ENCODE data around the gene ARRDC2. TPM values are rescaled to one million over a fixed set of nuclear protein-coding genes. Genes with fewer than 3 reads are reported as not detected.
"Not testable (repeated sequence)": the region's sequence is repeated elsewhere in the genome, so short reads cannot be mapped to it uniquely, and the experiment has no call there.

Gene ARRDC2
- total RNA-seq, 1 experiment from 2014 or later: 21.4 TPM

DNA sequence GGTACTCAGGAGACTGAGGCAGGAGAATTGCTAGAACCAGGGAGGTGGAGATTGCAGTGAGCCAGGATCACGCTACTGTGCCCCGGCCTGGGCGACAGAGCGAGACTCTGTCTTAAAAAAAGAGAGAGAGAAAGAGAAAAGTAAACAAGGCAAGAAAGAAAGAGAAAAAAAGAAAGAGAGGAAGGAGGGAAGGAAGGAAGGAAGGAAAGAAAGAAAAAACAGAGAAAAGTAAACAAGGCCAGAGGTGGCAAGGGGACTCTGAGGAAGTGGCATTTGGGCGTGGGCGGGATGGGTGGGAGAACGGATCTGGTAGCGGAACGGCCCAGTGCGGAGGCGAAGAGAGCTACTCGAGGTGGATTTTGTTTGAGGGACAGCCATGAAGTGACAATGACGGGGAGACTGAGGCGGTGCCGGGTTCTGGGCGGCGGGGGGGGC is 7.5 kb upstream of the ARRDC2 start:
- H3K36me3 ChIP-seq: peaks cover 18% of the 10 kb centered on the region
- no peaks in the 10 kb centered on the region for H3K9me3 ChIP-seq (replicated peaks)
- peak overlapping the region; percentile 89 for H3K4me3 ChIP-seq
- peak overlapping the region; percentile 80 for H3K27ac ChIP-seq
- H3K27me3 ChIP-seq (replicated peaks): no peaks in the 10 kb centered on the region
- no peak for DNase-seq (ENCODE audit: low read depth in 1 of 2, low spot score in 2 of 2)
- H3K4me1 ChIP-seq (replicated peaks): peaks cover 35% of the 10 kb centered on the region

DNA sequence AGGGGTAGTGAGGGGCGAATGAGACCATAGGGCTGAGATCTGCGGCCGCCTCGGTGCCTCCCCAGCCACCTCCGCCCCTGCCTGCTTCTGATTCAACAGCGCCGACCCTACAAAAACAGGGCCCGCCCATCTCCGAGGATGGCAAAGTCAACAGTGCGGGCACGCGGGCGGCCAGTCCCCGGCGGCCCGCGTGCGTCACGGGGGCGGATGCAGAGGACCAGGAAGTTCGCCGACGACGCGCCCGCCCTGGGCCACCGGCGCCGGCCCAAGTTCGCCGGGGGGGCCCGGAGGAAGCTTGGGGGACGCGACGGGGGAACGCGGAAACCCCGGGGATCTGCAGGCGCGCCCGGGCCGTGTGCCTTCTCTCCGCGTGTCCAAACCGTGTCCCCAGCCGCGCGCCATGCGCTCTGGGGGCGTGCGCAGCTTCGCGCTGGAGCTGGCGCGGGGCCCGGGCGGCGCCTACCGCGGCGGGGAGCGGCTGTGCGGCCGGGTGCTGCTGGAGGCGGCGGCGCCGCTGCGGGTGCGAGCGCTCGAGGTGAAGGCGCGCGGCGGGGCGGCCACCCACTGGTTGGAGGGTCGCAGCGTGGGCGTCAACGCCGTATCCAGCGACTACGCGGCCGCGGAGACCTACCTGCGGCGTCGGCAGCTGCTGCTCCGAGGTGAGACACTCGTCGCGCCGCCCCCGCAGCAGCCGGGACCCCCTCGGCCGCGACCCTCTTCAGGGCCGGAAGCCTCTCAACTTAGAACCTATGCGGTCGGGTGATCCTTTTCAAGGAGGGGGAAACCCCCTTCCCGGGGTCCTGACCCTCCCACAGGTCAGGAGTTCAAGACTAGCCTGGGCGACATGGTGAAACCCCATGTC is 6.8 kb upstream of the ARRDC2 start:
- peaks cover 18% of the 10 kb centered on the region for H3K36me3 ChIP-seq
- peak overlapping the region; percentile 89 for H3K4me3 ChIP-seq
- H3K27ac ChIP-seq: peak overlapping the region; percentile 80
- H3K27me3 ChIP-seq (replicated peaks): no peaks in the 10 kb centered on the region
- H3K9me3 ChIP-seq (replicated peaks): no peaks in the 10 kb centered on the region
- H3K4me1 ChIP-seq (replicated peaks): peaks cover 35% of the 10 kb centered on the region
- DNase-seq (ENCODE audit: low read depth in 1 of 2, low spot score in 2 of 2): peak; percentile 92 to 93

GRCh38 chr19:18001777-18002345 is 6.1 kb upstream of the ARRDC2 start:
- H3K27me3 ChIP-seq (replicated peaks): no peaks in the 10 kb centered on the region
- H3K27ac ChIP-seq: no peak overlapping the region
- no peak for DNase-seq (ENCODE audit: low read depth in 1 of 2, low spot score in 2 of 2)
- no peaks in the 10 kb centered on the region for H3K9me3 ChIP-seq (replicated peaks)
- H3K4me1 ChIP-seq (replicated peaks): peaks cover 33% of the 10 kb centered on the region
- H3K4me3 ChIP-seq: peak overlapping the region; percentile 89
- H3K36me3 ChIP-seq: peaks cover 18% of the 10 kb centered on the region

GRCh38 chr19:18002347-18002850 is 5.6 kb upstream of the ARRDC2 start:
- no peaks in the 10 kb centered on the region for H3K27me3 ChIP-seq (replicated peaks)
- H3K9me3 ChIP-seq (replicated peaks): no peaks in the 10 kb centered on the region
- peaks cover 36% of the 10 kb centered on the region for H3K4me1 ChIP-seq (replicated peaks)
- no peak overlapping the region for H3K27ac ChIP-seq
- peak overlapping the region; percentile 89; the same call in 1 of the 2 replicates for H3K4me3 ChIP-seq
- no peak for DNase-seq (ENCODE audit: low read depth in 1 of 2, low spot score in 2 of 2)
- H3K36me3 ChIP-seq: peaks cover 18% of the 10 kb centered on the region

DNA sequence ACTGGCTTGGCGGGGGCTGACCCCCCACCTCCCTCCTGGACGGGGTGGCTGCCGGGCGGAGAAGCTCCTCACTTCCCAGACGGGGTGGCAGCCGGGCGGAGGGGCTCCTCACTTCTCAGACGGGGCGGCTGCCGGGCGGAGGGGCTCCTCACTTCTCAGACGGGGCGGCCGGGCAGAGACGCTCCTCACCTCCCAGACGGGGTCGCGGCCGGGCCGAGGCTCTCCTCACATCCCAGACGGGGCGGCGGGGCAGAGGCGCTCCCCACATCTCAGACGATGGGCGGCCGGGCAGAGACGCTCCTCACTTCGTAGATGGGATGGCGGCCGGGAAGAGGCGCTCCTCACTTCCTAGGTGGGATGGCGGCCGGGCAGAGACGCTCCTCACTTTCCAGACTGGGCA is 2.2 kb upstream of the ARRDC2 start:
- not testable (repeated sequence) for H3K27ac ChIP-seq; H3K27me3 ChIP-seq (replicated peaks); H3K4me3 ChIP-seq; H3K9me3 ChIP-seq (replicated peaks); DNase-seq (ENCODE audit: low read depth in 1 of 2, low spot score in 2 of 2)
- H3K36me3 ChIP-seq: peaks cover 42% of the 10 kb centered on the region
- H3K4me1 ChIP-seq (replicated peaks): peaks cover 48% of the 10 kb centered on the region

DNA sequence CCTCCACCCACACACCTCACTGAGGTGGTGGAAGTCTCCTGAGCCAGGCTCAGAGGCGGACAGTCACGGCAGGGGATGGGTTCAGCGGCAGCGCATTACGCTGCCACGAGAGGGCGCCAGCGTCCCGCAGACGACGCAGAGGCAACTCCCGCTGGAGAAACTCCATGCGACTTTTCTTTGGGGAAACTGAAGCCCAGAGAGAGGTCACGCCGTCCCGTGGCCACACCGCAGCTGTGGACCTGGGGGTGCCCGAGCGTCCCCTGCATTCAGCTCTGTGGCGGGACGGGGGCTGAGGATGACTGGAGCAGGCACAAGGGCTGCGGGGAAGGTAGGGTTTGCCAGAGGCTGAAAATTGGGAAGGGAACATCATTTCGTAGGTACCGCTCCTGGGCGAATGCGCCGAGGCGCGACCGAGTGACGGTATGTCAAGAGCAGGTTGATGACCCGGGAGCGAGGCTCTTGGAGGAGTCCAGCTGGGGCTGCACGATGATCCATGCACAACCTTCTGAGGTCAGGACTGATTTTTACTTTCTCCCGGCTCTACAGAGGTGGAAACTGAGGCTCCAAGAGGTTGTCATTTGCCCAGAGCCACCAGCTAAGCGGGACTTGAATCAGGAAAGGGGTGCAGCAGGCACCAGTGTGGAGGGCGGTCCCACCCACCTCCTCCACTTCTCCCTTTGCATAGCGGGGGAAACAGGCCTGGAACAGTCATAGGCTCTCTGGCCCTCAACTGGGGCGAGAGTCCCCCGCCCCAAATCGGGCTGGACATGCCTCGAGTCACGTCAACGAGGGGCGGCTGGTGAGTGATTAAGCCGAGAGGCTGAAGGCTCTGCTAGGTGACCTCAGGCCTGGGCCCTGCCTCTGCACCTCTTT is 690 bp upstream of the ARRDC2 start:
- peak; percentile 80 to 81 for DNase-seq (ENCODE audit: low read depth in 1 of 2, low spot score in 2 of 2)
- no peaks in the 10 kb centered on the region for H3K27me3 ChIP-seq (replicated peaks)
- H3K9me3 ChIP-seq (replicated peaks): no peaks in the 10 kb centered on the region
- peak overlapping the region; percentile 34 for H3K4me3 ChIP-seq
- no peak overlapping the region for H3K27ac ChIP-seq
- H3K36me3 ChIP-seq: peaks cover 47% of the 10 kb centered on the region
- H3K4me1 ChIP-seq (replicated peaks): peaks cover 35% of the 10 kb centered on the region

GRCh38 chr19:18008814-18009213 is 844 bp downstream of the ARRDC2 start:
- DNase-seq (ENCODE audit: low read depth in 1 of 2, low spot score in 2 of 2): no peak
- H3K9me3 ChIP-seq (replicated peaks): no peaks in the 10 kb centered on the region
- peaks cover 31% of the 10 kb centered on the region for H3K4me1 ChIP-seq (replicated peaks)
- H3K27me3 ChIP-seq (replicated peaks): no peaks in the 10 kb centered on the region
- H3K36me3 ChIP-seq: peaks cover 51% of the 10 kb centered on the region
- H3K4me3 ChIP-seq: no peak overlapping the region; the same call in 1 of the 2 replicates
- H3K27ac ChIP-seq: no peak overlapping the region

DNA sequence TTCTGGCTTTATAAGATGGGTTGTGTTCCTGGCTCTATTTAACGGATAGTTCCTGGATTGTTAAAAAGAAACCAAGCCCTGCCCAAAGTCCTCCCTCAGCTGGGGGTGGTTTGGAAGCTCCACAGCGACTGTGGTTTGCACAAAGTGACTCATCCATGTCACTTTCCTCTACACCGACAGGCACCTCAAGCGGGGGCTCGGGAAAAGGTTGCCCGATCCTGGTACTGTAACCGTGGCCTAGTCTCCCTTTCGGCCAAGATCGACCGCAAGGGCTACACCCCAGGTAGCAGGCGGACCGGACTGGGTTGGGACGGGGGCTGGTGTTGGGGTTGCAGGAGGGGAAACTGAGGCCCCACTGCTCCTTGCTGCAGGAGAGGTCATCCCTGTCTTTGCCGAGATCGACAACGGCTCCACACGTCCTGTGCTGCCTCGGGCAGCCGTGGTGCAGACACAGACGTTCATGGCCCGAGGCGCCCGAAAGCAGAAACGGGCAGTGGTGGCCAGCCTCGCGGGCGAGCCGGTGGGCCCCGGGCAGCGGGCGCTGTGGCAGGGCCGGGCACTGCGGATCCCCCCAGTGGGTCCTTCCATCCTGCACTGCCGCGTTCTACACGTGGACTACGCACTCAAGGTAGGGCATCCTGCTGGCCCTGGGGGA is 1.6 kb downstream of the ARRDC2 start:
- H3K4me3 ChIP-seq: no peak overlapping the region
- DNase-seq (ENCODE audit: low read depth in 1 of 2, low spot score in 2 of 2): peak in 1 of 2 experiments; percentile 64
- H3K36me3 ChIP-seq: peaks cover 52% of the 10 kb centered on the region
- peaks cover 31% of the 10 kb centered on the region for H3K4me1 ChIP-seq (replicated peaks)
- no peaks in the 10 kb centered on the region for H3K9me3 ChIP-seq (replicated peaks)
- H3K27ac ChIP-seq: no peak overlapping the region
- H3K27me3 ChIP-seq (replicated peaks): no peaks in the 10 kb centered on the region

DNA sequence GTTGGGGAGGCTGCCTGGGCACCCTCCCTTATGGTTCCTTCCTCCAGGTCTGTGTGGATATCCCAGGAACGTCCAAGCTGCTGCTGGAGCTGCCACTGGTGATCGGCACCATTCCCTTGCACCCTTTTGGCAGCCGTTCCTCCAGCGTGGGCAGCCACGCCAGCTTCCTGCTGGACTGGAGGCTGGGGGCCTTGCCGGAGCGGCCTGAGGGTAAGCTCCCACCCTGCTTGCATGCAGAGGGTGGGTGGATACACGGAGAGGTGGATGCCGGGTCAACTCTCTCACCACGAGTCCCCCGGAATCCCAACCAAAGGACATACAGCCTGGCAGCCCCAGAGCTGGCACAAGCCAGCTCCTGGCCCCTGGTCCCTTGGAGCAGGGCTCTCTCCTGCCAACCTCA is 2.2 kb downstream of the ARRDC2 start:
- Histone ChIP-seq H3K4me3 (no peak overlapping the region), H3K4me1 (replicated peaks) (peaks cover 31% of the 10 kb centered on the region), H3K36me3 (peaks cover 54% of the 10 kb centered on the region), H3K27ac (no peak overlapping the region), H3K9me3 (replicated peaks) (no peaks in the 10 kb centered on the region), H3K27me3 (replicated peaks) (no peaks in the 10 kb centered on the region)
- DNase-seq (ENCODE audit: low read depth in 1 of 2, low spot score in 2 of 2): no peak

DNA sequence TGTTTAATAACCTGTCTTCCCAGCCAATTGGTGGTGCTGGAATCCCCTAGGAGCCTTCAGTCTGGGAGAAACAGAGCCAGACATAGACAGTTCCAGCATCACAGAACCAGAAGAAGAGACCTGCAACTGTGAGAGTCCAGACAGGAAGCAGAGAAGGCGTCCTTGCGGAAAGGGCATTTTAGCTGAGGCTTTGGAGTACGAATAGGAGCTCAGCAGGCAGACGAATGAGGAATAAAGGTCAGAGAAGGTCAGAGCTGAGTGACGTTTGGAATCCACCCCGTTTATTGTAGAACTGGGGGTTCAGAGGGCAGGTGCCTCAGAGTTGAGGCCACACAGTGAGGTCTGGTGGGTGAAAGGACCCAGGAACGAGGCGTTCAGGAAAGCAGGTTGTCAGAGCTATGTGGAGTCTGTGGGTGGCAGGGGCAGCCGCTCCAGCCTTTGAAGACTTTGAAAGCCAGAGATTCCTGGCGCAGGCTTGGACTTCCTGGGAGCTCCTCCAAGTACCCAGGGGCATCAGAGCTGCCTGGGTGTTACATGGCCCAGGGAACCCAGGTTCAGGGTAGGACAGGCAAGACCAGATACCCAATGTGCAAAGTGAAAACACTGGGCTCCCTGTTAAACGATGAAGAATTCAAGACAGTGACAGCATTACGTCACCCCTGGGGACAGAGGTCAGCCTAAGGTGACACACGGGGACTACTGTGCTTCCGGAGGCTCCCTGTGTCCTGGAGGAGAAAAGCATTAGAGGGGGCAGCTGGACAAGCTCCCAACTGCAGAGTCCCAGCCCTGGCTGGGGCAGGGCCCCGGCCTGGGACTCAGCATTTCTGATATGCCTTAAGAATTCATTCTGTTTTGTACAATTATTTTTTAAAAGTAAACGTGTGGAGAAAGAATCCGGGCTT is 5.5 kb downstream of the ARRDC2 start:
- H3K27ac ChIP-seq: no peak overlapping the region
- H3K4me1 ChIP-seq (replicated peaks): peaks cover 13% of the 10 kb centered on the region
- H3K9me3 ChIP-seq (replicated peaks): no peaks in the 10 kb centered on the region
- H3K27me3 ChIP-seq (replicated peaks): no peaks in the 10 kb centered on the region
- H3K4me3 ChIP-seq: no peak overlapping the region
- peaks cover 54% of the 10 kb centered on the region for H3K36me3 ChIP-seq
- no peak for DNase-seq (ENCODE audit: low read depth in 1 of 2, low spot score in 2 of 2)

- H3K36me3 ChIP-seq: peaks cover 47% of the 10 kb centered on the region
- H3K4me1 ChIP-seq (replicated peaks): peaks cover 6% of the 10 kb centered on the region
- H3K4me3 ChIP-seq: no peak overlapping the region
- no peaks in the 10 kb centered on the region for H3K9me3 ChIP-seq (replicated peaks)
- no peak for DNase-seq (ENCODE audit: low read depth in 1 of 2, low spot score in 2 of 2)
- H3K27ac ChIP-seq: no peak overlapping the region
- H3K27me3 ChIP-seq (replicated peaks): no peaks in the 10 kb centered on the region
These were observed 6.2 kb downstream of the ARRDC2 start for GRCh38 chr19:18014197-18014596.

DNA sequence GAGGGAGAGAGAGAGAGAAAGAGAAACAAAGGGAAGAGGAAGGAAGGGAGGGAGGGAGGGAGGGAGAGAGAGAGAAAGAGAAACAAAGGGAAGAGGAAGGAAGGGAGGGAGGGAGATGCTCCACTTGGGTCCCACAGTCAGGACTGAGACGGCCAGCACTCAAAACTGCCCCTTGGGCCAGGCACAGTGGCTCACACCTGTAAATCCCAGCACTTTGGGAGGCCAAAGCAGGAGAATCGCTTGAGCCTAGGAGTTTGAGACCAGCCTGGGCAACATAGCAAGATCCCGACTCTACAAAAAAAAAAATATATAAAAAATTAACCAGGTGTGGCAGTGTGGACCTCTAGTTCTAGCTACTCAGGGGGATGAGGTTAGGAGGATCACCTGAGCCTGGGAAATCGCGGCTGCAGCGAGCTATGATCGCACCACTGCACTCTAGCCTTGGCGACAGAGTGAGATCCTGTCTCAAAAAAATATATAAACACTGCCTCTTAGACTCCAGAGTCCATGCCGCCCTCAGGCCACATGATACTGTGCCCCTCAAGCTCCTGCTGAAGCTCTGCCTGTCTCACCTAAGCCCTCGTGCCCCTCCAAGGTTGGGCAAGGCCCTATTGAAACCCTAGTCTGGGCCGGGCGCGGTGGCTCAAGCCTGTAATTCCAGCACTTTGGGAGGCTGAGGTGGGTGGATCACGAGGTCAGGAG is 8.4 kb downstream of the ARRDC2 start:
- Histone ChIP-seq H3K36me3 (peaks cover 28% of the 10 kb centered on the region), H3K27ac (no peak overlapping the region), H3K4me1 (replicated peaks) (peaks cover 16% of the 10 kb centered on the region), H3K27me3 (replicated peaks) (no peaks in the 10 kb centered on the region), H3K4me3 (no peak overlapping the region), H3K9me3 (replicated peaks) (no peaks in the 10 kb centered on the region)
- DNase-seq (ENCODE audit: low read depth in 1 of 2, low spot score in 2 of 2): no peak

All from SJSA1 (cell line).